LNCaP clone FGC (cell line): ENCODE measurements around the gene MRS2.

Experiments
- DNase-seq: peaks from one replicate; pipeline ENCODE4 v3.0.0-alpha.2; 2011; ENCODE audit warnings: low read depth
- H3K4me3 ChIP-seq: 2 replicates; pipeline ENCODE4 v1.5.1; 2011; ENCODE audit warnings: mild to moderate bottlenecking, low read depth, low read length, control low read depth
- TF ChIP-seq, protein P1 (sequence below): IDR thresholded peaks from 2 replicates; pipeline ENCODE4 v1.5.1; 2012; ENCODE audit warnings: mild to moderate bottlenecking; ENCODE audit not compliant: control insufficient read depth, insufficient read depth; ENCODE audit errors: extremely low read depth

Gene MRS2

DNA sequence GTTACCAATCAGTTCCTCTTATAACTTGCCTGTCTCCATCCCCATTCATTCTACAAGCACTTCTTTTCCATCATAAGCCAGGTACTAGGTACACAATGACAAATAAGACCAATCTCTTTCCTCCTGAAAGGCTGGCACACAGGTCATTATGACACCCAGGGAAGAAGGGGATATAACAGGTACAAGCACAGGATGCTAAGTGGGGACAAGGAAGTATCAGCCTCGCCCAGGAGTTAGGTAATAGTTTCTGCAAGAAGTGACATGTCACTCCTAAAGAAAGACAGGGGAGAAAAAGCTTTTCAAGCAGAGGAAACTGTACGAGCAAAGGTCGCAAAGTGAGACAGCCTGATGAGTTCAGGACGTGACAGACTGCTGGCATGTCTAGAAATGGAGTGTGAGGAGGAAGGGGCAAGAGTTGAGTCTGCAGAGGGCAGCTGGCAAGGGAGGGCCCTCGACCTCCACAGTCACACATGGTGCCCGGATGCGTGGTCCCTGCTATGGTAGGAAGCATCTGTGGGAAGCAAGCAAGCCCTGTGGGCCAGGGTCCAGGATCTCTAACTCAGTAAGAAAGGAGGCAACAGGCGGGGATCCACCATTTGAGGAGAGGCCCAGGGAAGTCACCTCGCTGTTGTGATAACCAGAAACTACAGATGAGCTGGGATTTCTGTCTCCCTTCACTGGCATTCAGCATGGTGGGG, 46.2 kb downstream of the MRS2 start:
- DNase-seq = no peak
- no peak overlapping the region for H3K4me3 ChIP-seq
- TF ChIP-seq, protein P1, sequence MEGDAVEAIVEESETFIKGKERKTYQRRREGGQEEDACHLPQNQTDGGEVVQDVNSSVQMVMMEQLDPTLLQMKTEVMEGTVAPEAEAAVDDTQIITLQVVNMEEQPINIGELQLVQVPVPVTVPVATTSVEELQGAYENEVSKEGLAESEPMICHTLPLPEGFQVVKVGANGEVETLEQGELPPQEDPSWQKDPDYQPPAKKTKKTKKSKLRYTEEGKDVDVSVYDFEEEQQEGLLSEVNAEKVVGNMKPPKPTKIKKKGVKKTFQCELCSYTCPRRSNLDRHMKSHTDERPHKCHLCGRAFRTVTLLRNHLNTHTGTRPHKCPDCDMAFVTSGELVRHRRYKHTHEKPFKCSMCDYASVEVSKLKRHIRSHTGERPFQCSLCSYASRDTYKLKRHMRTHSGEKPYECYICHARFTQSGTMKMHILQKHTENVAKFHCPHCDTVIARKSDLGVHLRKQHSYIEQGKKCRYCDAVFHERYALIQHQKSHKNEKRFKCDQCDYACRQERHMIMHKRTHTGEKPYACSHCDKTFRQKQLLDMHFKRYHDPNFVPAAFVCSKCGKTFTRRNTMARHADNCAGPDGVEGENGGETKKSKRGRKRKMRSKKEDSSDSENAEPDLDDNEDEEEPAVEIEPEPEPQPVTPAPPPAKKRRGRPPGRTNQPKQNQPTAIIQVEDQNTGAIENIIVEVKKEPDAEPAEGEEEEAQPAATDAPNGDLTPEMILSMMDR = no peak

DNA sequence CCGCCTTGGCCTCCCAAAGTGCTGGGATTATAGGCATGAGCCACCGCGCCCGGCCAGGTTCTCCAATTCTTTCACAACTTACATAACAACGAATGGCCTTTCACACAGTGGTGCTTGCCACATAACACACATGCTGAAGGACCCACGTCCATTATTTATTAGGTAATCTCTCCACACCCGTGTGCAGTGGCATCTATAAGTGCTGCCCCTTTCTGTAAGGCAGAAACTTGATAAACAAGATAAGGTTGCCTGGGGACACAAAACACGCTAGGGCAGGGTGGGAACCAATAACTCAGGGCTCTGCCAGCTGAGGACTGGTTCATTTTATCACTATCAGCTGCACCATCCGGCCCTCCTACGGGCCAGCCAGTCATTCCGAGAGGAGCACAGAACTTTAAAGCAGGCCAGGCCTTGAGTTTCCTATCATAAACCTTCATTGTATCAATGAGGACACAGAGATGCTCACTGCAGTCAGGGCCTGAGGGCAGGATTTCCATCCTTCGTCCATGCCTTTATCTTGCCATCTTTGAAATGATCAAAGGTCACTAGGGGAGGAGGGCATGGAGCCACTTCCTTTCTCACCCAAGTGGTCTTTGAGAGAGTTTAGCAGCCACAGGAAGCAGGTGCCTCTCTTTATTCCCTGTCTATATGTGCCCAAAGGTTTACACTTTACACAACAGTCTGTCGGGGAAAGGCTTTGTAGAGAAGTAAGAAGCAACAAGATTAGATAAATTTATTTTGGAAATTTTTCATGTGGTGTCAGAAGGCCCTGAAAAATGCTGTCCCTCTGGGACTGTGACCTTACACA, 49.0 kb downstream of the MRS2 start:
- TF ChIP-seq, protein P1 = no peak
- no peak for DNase-seq
- H3K4me3 ChIP-seq = no peak overlapping the region

DNA sequence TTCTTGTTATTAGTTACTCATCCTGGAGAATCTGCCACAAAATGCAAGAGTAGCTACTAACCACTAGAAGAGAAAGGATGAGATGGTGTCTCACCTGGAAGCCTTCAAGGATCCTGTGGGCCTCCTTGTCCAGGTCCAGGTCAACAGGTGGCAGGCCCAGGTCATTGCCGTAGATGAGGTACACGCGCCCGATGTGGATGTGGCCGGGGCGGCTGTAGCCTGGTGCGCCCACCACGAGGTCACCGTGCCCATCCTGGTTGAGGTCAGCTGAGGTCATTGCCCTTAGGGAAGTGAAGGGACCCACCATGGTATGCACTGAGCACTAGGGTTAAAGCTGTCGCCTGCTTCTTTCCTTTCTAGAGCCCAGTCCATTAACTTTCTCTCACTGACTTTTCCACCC, 51.2 kb downstream of the MRS2 start:
- no peak for DNase-seq
- TF ChIP-seq, protein P1 = no peak
- H3K4me3 ChIP-seq = no peak overlapping the region

DNA sequence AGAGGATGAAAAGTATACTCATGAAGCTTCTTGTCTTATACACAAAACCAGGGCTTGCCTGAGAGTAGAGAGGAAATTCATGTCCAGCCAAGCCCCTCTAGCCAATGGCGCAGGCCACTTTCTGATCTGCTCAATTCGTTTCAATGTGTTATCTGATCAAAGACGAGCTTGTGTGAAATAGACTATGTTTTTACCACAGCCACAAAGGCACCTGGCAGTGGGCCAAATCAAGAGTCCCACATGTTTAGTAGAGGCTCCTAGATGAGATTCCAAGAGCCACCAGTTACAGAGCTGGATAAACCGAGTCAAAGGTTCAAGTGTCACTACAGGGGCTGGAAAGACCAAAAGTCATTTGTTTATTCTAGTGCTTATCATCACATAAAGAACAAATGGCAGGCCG, 51.7 kb downstream of the MRS2 start:
- TF ChIP-seq, protein P1 = no peak
- no peak for DNase-seq
- no peak overlapping the region for H3K4me3 ChIP-seq

DNA sequence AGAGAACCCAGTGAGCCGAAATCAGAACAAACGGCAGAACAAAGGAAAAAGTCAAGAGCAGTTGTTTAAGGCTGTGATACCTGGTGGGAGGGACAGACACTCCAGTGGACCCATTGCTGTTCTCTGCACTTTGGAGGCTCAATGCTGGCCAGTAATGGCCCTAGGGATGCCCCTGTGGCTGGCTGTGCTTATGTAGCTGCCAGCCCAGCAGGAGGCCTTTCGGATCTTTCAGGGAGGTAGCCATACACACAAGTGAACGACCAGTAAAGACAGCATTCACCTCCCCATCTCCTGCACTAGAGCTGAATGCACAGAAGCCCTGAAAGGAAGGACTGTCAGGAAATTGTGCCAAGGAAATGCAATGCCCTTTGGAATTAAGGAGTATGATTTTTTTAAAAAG, 52.3 kb downstream of the MRS2 start:
- no peak for DNase-seq
- TF ChIP-seq, protein P1 = no peak
- H3K4me3 ChIP-seq = no peak overlapping the region

DNA sequence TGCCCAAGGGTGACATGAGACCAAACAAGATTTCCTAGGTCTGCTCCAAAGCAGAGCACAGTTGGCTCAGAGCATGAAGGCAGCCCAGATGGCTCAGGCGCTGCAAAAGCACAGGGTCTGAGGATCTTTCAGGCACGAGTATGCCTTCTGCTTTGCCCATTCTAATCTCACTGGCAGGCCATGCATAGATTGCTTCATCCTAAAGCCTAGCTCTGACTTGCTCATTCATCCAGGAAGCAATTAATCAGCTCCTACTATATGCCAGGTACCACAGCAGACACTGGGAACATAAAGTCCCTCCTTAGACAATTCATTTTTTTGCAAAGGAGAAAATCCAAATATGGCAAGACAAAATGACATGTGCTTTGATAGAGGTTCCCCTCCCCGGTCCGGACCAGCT, 55.4 kb downstream of the MRS2 start:
- no peak overlapping the region for H3K4me3 ChIP-seq
- DNase-seq = no peak
- TF ChIP-seq, protein P1 = no peak
